HEK293 (cell line): ENCODE data around the gene MEST.

Experiments used
- CTCF ChIA-PET: fragments of 350-600 bp; formaldehyde crosslinking; extraction: SDS; loops from one replicate; lab custom pipeline; 2021; ENCODE audit warnings: antibody characterized with exemption; lab: Yijun Ruan, JAX
- POLR2A ChIA-PET: fragments of 300-600 bp; formaldehyde crosslinking; extraction: SDS; loops from one replicate; lab custom pipeline; 2020; ENCODE audit warnings: antibody characterized with exemption, inconsistent platforms; lab: Yijun Ruan, JAX
- H3K27ac ChIP-seq: fragments of 200-500 bp; sonication (Bioruptor generic); 2 replicates; pipeline ENCODE4 v1.5.1; 2014; ENCODE audit warnings: low read depth, low read length, control low read depth, inconsistent platforms; ENCODE audit errors: extremely low read depth
- H3K36me3 ChIP-seq, 2 experiments: fragments of 200-500 bp in 1 of 2; sonication (Bioruptor generic) in 1 of 2; 1 replicate in 1 of 2; 2 replicates in 1 of 2; pipeline ENCODE4 v1.5.1; 2014 to 2017; ENCODE audit warnings: inconsistent platforms in 2 of 2, low read length in 2 of 2; ENCODE audit not compliant: control insufficient read depth in 2 of 2, insufficient read depth in 1 of 2
- H3K4me1 ChIP-seq: fragments of 200-500 bp; sonication (Bioruptor generic); 2 replicates; pipeline ENCODE4 v1.5.1; 2014; ENCODE audit warnings: mild to moderate bottlenecking, low read length, inconsistent platforms; ENCODE audit not compliant: control insufficient read depth, insufficient read depth
- H3K4me3 ChIP-seq: 2 replicates; pipeline ENCODE4 v1.5.1; 2011; ENCODE audit warnings: low read depth, mild to moderate bottlenecking, control low read depth, low read length, moderate library complexity
- H3K9me3 ChIP-seq: fragments of 200-500 bp; sonication (Bioruptor generic); 2 replicates; pipeline ENCODE4 v1.5.1; 2014; ENCODE audit warnings: low read depth, low read length, inconsistent platforms; ENCODE audit not compliant: control insufficient read depth, insufficient read depth
- MEIS1 ChIP-seq: sonication (generic); formaldehyde crosslinking; IDR thresholded peaks from 2 replicates; pipeline ENCODE4 v1.8.1; 2022; ENCODE audit warnings: missing genetic modification reagents, mild to moderate bottlenecking, borderline replicate concordance
- SETDB1 ChIP-seq: IDR thresholded peaks from one replicate; pipeline ENCODE4 v1.6.1; 2017; ENCODE audit warnings: mild to moderate bottlenecking, low read length, moderate library complexity, mixed read lengths; ENCODE audit not compliant: insufficient read length
- ZFP3 ChIP-seq: fragments of 450-650 bp; formaldehyde crosslinking; IDR thresholded peaks from 2 replicates; pipeline ENCODE4 v1.5.1; 2016; ENCODE audit warnings: low read depth, missing biosample characterization, missing genetic modification characterization
- ZNF10 ChIP-seq: fragments of 450-650 bp; formaldehyde crosslinking; IDR thresholded peaks from 2 replicates; pipeline ENCODE4 v1.5.1; 2017; ENCODE audit warnings: missing biosample characterization, missing genetic modification characterization
- ZNF366 ChIP-seq: fragments of 450-650 bp; formaldehyde crosslinking; conservative IDR thresholded peaks from 2 replicates; pipeline ENCODE4 v1.5.1; 2016; ENCODE audit warnings: missing biosample characterization, missing genetic modification characterization
- ZNF433 ChIP-seq: fragments of 450-650 bp; formaldehyde crosslinking; IDR thresholded peaks from 2 replicates; pipeline ENCODE4 v1.5.1; 2016; ENCODE audit warnings: missing biosample characterization, missing genetic modification characterization, low read depth
- ZNF571 ChIP-seq: fragments of 450-650 bp; formaldehyde crosslinking; IDR thresholded peaks from 2 replicates; pipeline ENCODE4 v1.5.0; 2017; ENCODE audit warnings: missing biosample characterization, missing genetic modification characterization
- ZNF624 ChIP-seq: fragments of 450-650 bp; formaldehyde crosslinking; IDR thresholded peaks from 2 replicates; pipeline ENCODE4 v1.5.1; 2017; ENCODE audit warnings: missing biosample characterization, missing genetic modification characterization
- ZNF701 ChIP-seq: fragments of 450-650 bp; formaldehyde crosslinking; IDR thresholded peaks from 2 replicates; pipeline ENCODE4 v1.5.1; 2016; ENCODE audit warnings: missing biosample characterization, missing genetic modification characterization
- TF ChIP-seq, protein P1 (sequence below): fragments of 450-650 bp; formaldehyde crosslinking; IDR thresholded peaks from 2 replicates; pipeline ENCODE4 v1.5.1; 2017; ENCODE audit warnings: missing biosample characterization, missing genetic modification characterization
- TF ChIP-seq, protein P2 (sequence below): fragments of 450-650 bp; formaldehyde crosslinking; IDR thresholded peaks from 2 replicates; pipeline ENCODE4; 2016; ENCODE audit warnings: missing biosample characterization, missing genetic modification characterization
- TF ChIP-seq, protein P3 (sequence below): sonication (generic); formaldehyde crosslinking; IDR thresholded peaks from 2 replicates; pipeline ENCODE4 v1.8.1; 2022; ENCODE audit warnings: mild to moderate bottlenecking, moderate library complexity, missing genetic modification reagents
- TF ChIP-seq, protein P4 (sequence below): fragments of 450-650 bp; formaldehyde crosslinking; IDR thresholded peaks from 2 replicates; pipeline ENCODE4 v1.5.1; 2016; ENCODE audit warnings: missing biosample characterization, missing genetic modification characterization
- TF ChIP-seq, protein P5 (sequence below): fragments of 450-650 bp; formaldehyde crosslinking; IDR thresholded peaks from 2 replicates; pipeline ENCODE4 v1.5.1; 2016; ENCODE audit warnings: missing biosample characterization, missing genetic modification characterization
- TF ChIP-seq, protein P6 (sequence below): fragments of 450-650 bp; formaldehyde crosslinking; IDR thresholded peaks from 2 replicates; pipeline ENCODE4 v1.5.1; 2016; ENCODE audit warnings: missing biosample characterization, missing genetic modification characterization, borderline replicate concordance
- TF ChIP-seq, protein P7 (sequence below): fragments of 450-650 bp; formaldehyde crosslinking; IDR thresholded peaks from 2 replicates; pipeline ENCODE4 v1.5.1; 2016; ENCODE audit warnings: missing biosample characterization, missing genetic modification characterization, low read depth

Gene MEST

DNA sequence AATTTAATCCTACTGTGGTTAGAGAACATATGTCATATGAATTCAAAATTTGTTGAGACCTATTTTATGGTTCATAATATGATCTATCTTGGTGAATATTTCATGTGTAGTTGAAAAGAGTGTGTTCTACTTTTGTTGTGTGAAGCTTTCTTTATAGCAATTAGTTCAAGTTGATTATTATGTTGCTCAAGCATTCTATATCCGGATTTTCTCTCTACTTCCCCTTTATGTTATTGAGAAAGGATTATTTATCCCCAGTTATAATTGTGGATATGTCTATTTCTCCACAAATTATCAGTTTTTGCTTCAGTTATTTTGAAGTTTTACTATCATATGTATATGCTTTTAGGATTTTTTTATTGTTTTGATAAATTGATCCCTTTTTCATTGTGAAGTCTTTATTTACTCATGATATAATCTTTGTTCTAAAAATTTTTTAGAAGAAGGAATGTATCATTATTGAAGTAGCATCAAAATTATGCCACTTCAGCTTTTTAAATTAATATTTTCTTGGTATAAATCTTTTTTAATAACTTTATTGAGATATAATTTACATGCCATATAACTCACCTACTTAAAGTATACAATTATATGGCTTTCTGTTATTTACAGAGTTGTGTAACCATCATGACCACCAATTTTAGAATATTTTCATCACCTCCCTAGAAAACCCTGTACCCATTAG is 12.0 kb upstream of the MEST start (continued):
- TF ChIP-seq, protein P1, sequence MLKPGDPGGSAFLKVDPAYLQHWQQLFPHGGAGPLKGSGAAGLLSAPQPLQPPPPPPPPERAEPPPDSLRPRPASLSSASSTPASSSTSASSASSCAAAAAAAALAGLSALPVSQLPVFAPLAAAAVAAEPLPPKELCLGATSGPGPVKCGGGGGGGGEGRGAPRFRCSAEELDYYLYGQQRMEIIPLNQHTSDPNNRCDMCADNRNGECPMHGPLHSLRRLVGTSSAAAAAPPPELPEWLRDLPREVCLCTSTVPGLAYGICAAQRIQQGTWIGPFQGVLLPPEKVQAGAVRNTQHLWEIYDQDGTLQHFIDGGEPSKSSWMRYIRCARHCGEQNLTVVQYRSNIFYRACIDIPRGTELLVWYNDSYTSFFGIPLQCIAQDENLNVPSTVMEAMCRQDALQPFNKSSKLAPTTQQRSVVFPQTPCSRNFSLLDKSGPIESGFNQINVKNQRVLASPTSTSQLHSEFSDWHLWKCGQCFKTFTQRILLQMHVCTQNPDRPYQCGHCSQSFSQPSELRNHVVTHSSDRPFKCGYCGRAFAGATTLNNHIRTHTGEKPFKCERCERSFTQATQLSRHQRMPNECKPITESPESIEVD (tag by site-specific recombination): no peak
- TF ChIP-seq, protein P2, sequence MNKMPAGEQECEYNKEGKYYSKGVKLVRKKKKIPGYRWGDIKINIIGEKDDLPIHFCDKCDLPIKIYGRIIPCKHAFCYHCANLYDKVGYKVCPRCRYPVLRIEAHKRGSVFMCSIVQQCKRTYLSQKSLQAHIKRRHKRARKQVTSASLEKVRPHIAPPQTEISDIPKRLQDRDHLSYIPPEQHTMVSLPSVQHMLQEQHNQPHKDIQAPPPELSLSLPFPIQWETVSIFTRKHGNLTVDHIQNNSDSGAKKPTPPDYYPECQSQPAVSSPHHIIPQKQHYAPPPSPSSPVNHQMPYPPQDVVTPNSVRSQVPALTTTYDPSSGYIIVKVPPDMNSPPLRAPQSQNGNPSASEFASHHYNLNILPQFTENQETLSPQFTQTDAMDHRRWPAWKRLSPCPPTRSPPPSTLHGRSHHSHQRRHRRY (tag by site-specific recombination): no peak
- TF ChIP-seq, protein P3, sequence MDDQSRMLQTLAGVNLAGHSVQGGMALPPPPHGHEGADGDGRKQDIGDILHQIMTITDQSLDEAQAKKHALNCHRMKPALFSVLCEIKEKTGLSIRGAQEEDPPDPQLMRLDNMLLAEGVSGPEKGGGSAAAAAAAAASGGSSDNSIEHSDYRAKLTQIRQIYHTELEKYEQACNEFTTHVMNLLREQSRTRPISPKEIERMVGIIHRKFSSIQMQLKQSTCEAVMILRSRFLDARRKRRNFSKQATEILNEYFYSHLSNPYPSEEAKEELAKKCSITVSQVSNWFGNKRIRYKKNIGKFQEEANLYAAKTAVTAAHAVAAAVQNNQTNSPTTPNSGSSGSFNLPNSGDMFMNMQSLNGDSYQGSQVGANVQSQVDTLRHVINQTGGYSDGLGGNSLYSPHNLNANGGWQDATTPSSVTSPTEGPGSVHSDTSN (CRISPR knock-in tag): no peak
- TF ChIP-seq ZNF701 (no peak), ZNF624 (tag by site-specific recombination) (no peak), ZFP3 (tag by site-specific recombination) (no peak), SETDB1 (no peak), ZNF433 (tag by site-specific recombination) (no peak), ZNF10 (tag by site-specific recombination) (no peak)
- TF ChIP-seq, protein P4, sequence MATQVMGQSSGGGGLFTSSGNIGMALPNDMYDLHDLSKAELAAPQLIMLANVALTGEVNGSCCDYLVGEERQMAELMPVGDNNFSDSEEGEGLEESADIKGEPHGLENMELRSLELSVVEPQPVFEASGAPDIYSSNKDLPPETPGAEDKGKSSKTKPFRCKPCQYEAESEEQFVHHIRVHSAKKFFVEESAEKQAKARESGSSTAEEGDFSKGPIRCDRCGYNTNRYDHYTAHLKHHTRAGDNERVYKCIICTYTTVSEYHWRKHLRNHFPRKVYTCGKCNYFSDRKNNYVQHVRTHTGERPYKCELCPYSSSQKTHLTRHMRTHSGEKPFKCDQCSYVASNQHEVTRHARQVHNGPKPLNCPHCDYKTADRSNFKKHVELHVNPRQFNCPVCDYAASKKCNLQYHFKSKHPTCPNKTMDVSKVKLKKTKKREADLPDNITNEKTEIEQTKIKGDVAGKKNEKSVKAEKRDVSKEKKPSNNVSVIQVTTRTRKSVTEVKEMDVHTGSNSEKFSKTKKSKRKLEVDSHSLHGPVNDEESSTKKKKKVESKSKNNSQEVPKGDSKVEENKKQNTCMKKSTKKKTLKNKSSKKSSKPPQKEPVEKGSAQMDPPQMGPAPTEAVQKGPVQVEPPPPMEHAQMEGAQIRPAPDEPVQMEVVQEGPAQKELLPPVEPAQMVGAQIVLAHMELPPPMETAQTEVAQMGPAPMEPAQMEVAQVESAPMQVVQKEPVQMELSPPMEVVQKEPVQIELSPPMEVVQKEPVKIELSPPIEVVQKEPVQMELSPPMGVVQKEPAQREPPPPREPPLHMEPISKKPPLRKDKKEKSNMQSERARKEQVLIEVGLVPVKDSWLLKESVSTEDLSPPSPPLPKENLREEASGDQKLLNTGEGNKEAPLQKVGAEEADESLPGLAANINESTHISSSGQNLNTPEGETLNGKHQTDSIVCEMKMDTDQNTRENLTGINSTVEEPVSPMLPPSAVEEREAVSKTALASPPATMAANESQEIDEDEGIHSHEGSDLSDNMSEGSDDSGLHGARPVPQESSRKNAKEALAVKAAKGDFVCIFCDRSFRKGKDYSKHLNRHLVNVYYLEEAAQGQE (tag by site-specific recombination): no peak
- TF ChIP-seq, protein P5, sequence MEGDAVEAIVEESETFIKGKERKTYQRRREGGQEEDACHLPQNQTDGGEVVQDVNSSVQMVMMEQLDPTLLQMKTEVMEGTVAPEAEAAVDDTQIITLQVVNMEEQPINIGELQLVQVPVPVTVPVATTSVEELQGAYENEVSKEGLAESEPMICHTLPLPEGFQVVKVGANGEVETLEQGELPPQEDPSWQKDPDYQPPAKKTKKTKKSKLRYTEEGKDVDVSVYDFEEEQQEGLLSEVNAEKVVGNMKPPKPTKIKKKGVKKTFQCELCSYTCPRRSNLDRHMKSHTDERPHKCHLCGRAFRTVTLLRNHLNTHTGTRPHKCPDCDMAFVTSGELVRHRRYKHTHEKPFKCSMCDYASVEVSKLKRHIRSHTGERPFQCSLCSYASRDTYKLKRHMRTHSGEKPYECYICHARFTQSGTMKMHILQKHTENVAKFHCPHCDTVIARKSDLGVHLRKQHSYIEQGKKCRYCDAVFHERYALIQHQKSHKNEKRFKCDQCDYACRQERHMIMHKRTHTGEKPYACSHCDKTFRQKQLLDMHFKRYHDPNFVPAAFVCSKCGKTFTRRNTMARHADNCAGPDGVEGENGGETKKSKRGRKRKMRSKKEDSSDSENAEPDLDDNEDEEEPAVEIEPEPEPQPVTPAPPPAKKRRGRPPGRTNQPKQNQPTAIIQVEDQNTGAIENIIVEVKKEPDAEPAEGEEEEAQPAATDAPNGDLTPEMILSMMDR (tag by site-specific recombination): no peak

DNA sequence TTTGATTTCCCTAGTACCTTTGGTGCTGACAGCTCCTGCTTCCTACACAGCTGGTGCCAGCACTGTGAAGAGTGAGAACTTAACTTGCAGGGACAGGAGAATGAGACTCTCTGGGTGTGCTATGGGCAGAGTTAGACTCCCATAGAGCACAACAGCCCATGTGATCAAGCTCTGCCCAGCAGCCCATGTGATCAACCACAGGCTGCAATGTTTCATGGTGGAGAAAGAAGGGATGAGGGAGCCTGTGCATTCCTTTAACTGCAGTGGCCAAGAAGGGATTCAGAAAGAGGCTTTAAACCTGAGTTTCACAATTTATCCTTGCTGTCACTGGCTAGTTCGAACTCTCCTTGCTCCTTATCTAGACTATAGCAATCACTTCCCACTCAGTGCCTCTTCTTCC is 10.0 kb upstream of the MEST start:
- H3K4me3 ChIP-seq: no peak overlapping the region
- H3K27ac ChIP-seq: no peak overlapping the region
- no peak for TF ChIP-seq ZNF571
- TF ChIP-seq, protein P6, sequence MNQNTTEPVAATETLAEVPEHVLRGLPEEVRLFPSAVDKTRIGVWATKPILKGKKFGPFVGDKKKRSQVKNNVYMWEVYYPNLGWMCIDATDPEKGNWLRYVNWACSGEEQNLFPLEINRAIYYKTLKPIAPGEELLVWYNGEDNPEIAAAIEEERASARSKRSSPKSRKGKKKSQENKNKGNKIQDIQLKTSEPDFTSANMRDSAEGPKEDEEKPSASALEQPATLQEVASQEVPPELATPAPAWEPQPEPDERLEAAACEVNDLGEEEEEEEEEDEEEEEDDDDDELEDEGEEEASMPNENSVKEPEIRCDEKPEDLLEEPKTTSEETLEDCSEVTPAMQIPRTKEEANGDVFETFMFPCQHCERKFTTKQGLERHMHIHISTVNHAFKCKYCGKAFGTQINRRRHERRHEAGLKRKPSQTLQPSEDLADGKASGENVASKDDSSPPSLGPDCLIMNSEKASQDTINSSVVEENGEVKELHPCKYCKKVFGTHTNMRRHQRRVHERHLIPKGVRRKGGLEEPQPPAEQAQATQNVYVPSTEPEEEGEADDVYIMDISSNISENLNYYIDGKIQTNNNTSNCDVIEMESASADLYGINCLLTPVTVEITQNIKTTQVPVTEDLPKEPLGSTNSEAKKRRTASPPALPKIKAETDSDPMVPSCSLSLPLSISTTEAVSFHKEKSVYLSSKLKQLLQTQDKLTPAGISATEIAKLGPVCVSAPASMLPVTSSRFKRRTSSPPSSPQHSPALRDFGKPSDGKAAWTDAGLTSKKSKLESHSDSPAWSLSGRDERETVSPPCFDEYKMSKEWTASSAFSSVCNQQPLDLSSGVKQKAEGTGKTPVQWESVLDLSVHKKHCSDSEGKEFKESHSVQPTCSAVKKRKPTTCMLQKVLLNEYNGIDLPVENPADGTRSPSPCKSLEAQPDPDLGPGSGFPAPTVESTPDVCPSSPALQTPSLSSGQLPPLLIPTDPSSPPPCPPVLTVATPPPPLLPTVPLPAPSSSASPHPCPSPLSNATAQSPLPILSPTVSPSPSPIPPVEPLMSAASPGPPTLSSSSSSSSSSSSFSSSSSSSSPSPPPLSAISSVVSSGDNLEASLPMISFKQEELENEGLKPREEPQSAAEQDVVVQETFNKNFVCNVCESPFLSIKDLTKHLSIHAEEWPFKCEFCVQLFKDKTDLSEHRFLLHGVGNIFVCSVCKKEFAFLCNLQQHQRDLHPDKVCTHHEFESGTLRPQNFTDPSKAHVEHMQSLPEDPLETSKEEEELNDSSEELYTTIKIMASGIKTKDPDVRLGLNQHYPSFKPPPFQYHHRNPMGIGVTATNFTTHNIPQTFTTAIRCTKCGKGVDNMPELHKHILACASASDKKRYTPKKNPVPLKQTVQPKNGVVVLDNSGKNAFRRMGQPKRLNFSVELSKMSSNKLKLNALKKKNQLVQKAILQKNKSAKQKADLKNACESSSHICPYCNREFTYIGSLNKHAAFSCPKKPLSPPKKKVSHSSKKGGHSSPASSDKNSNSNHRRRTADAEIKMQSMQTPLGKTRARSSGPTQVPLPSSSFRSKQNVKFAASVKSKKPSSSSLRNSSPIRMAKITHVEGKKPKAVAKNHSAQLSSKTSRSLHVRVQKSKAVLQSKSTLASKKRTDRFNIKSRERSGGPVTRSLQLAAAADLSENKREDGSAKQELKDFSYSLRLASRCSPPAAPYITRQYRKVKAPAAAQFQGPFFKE: no peak
- TF ChIP-seq MEIS1 (CRISPR knock-in tag): no peak
- TF ChIP-seq ZNF366 (tag by site-specific recombination): no peak
- TF ChIP-seq, protein P7, sequence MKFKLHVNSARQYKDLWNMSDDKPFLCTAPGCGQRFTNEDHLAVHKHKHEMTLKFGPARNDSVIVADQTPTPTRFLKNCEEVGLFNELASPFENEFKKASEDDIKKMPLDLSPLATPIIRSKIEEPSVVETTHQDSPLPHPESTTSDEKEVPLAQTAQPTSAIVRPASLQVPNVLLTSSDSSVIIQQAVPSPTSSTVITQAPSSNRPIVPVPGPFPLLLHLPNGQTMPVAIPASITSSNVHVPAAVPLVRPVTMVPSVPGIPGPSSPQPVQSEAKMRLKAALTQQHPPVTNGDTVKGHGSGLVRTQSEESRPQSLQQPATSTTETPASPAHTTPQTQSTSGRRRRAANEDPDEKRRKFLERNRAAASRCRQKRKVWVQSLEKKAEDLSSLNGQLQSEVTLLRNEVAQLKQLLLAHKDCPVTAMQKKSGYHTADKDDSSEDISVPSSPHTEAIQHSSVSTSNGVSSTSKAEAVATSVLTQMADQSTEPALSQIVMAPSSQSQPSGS (tag by site-specific recombination): no peak
- H3K36me3 ChIP-seq: no peaks in the 10 kb centered on the region
- H3K9me3 ChIP-seq: no peaks in the 10 kb centered on the region
- ChIA-PET POLR2A (no interaction called here), CTCF (no interaction called here)
- no peaks in the 10 kb centered on the region for H3K4me1 ChIP-seq
